Sigmoid colon (tissue), 7 donors: Measurements from ENCODE around the gene LRRC45. TPM values are rescaled to one million over a fixed set of nuclear protein-coding genes. Genes with fewer than 3 reads are reported as not detected.
"Not testable (repeated sequence)": the region's sequence is repeated elsewhere in the genome, so short reads cannot be mapped to it uniquely, and the experiment has no call there.

Source experiments
- DNase-seq: peaks from one replicate; pipeline ENCODE4 v3.0.0-alpha.2; 2019
- H3K27ac ChIP-seq, 4 donors: fragments of 200-600 bp; sonication (generic); one replicate each; pipeline ENCODE4 v1.5.1; 2016 to 2019; ENCODE audit warnings: mild to moderate bottlenecking in 1 of 4
- H3K27me3 ChIP-seq, 3 donors: fragments of 200-600 bp; sonication (generic); one replicate each; pipeline ENCODE4 v1.5.1; 2019; ENCODE audit warnings: mild to moderate bottlenecking in 1 of 3
- H3K36me3 ChIP-seq, 4 donors: fragments of 200-600 bp; sonication (generic); one replicate each; pipeline ENCODE4 v1.5.1; 2016 to 2019
- H3K4me1 ChIP-seq, 4 donors: fragments of 200-600 bp; sonication (generic); one replicate each; pipeline ENCODE4 v1.5.1; 2017 to 2019
- H3K4me3 ChIP-seq, 4 donors: fragments of 200-600 bp; sonication (generic); one replicate each; pipeline ENCODE4 v1.5.1; 2017 to 2019; ENCODE audit warnings: mild to moderate bottlenecking in 2 of 4, moderate library complexity in 1 of 4
- H3K9me3 ChIP-seq, 4 donors: fragments of 200-600 bp in 3 of 4; sonication (generic) in 3 of 4; one replicate each; pipeline versions ENCODE4 v1.5.1 to v1.6.1; 2013 to 2019
- CTCF ChIP-seq, 4 experiments: fragments of 450-650 bp in 3 of 4; fragments of 200-600 bp in 1 of 4; IDR thresholded peaks; one replicate each; pipeline ENCODE4 v1.5.1; 2016 to 2019; ENCODE audit warnings: antibody characterized with exemption in 4 of 4, mild to moderate bottlenecking in 3 of 4, moderate library complexity in 2 of 4
- EP300 ChIP-seq, 4 donors: sonication (generic); formaldehyde crosslinking; IDR thresholded peaks; one replicate each; pipeline ENCODE4 v1.6.1; 2017; ENCODE audit warnings: antibody characterized with exemption in 4 of 4
- POLR2A ChIP-seq, 2 donors: fragments of 450-650 bp; IDR thresholded peaks; one replicate each; pipeline ENCODE4 v1.6.1; 2016; ENCODE audit warnings: antibody characterized with exemption in 2 of 2, mild to moderate bottlenecking in 2 of 2, moderate library complexity in 2 of 2
- POLR2AphosphoS5 ChIP-seq, 4 donors: sonication (generic); formaldehyde crosslinking; IDR thresholded peaks; one replicate each; pipeline ENCODE4 v1.6.1; 2017; ENCODE audit warnings: antibody characterized with exemption in 4 of 4
- WGBS, 2 donors: extraction: QIAGEN DNeasy Blood & Tissue Kit; methylation state at CpG; one replicate each; pipeline ENCODE4 v1.1.7; 2013; 5-methylcytosine and 5-hydroxymethylcytosine counted together
- intact Hi-C: fragments of 100-400 bp; cut with DNase I; formaldehyde crosslinking; loops from one replicate; pipeline ENCODE4 v1.15.1; 2023
- polyA plus RNA-seq, 3 donors: library from polyadenylated mRNA; stranded (reverse); fragments of 200-250 nt; gene quantifications; one replicate each; pipeline ENCODE4 v1.2.3, GENCODE V29; 2013
- total RNA-seq, 4 donors: library from RNA; depleted of rRNA; stranded (reverse); fragments of >200 nt; gene quantifications; one replicate each; pipeline ENCODE4 v1.1.0, GENCODE V29; 2016
- donor health status: healthy with polysubstance abuse.
- donor health status: Bipolar disorder and iron deficiency.
- donor health status: healthy.

LRRC45 gene
- total and polyA plus RNA-seq, 7 donors = 5.3 to 28.6 (median 6.7) TPM

DNA sequence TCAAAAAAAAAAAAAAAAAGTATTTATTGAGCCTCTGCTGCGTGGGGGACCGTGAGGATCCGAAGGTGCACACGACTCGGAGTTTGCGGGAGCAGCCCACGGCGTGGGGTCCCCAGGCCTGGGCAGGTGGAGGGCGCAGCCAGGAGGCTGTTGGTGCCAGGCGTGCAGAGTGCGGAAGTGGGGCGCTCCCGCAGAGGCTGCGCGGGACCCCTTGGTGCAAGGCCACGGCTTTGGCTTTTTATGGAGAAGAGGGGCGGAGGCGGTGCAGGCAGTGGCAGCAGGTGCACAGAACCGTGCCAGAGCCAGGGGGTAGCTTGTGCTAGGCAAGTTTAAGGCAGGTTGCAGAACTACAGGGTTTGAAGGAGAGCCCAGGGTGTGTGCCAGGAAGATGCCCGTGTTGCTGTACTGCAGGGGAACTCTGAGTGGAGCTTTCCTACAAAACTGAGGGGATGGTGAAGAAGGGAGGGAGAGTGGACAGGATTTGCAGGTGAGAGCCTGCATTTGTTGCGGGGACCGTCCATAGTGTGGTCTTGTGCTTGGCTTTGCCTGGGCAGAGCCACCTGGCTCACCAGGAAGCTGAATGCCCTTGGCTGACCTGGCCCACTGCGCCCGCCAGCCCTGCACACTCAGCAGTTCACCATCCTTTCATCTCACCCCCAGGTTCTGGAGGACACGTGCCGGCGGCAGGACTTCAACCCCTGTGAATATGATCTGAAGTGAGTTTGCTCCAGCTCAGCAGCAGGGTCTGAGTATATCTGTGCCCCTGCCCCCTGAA is 44.4 kb upstream of the LRRC45 start:
- DNase-seq = no peak
- H3K4me3 ChIP-seq = peak overlapping the region in 3 of 4 donors; percentile 76 to 97 (median 97)
- TF ChIP-seq POLR2A (IDR thresholded peaks at IDR 0.05) = no peak
- no peak for TF ChIP-seq EP300 (IDR thresholded peaks at IDR 0.05)
- no peak for TF ChIP-seq POLR2AphosphoS5 (IDR thresholded peaks at IDR 0.05)
- no peak for TF ChIP-seq CTCF (IDR thresholded peaks at IDR 0.05)
- intact Hi-C loops = loop anchor here (5.0 kb wide), 1 partner anchor 44 kb away; the partner anchor contains the start of genes CENPX and LRRC45
- H3K36me3 ChIP-seq = peaks cover 0 to 33% (median 5%) of the 10 kb centered on the region in 4 donors
- no peaks in the 10 kb centered on the region for H3K27me3 ChIP-seq
- WGBS, 2 donors = 81 to 92% methylated on average over 27 of the region's 27 CpGs
- peaks cover 0 to 20% (median 18%) of the 10 kb centered on the region in 4 donors for H3K4me1 ChIP-seq
- H3K9me3 ChIP-seq = no peaks in the 10 kb centered on the region
- H3K27ac ChIP-seq = peak overlapping the region in 2 of 4 donors; percentile 92 to 94

- intact Hi-C loops = no loop called here
- DNase-seq = no peak
- H3K9me3 ChIP-seq = no peaks in the 10 kb centered on the region
- H3K36me3 ChIP-seq = peaks cover 2 to 47% (median 8%) of the 10 kb centered on the region in 4 donors
- H3K27ac ChIP-seq = no peak overlapping the region
- H3K4me3 ChIP-seq = no peak overlapping the region
- 92 to 93% methylated on average over 4 of the region's 4 CpGs for WGBS, 2 donors
- TF ChIP-seq POLR2A (IDR thresholded peaks at IDR 0.05) (no peak), POLR2AphosphoS5 (IDR thresholded peaks at IDR 0.05) (no peak), CTCF (IDR thresholded peaks at IDR 0.05) (no peak), EP300 (IDR thresholded peaks at IDR 0.05) (no peak)
- H3K27me3 ChIP-seq = no peaks in the 10 kb centered on the region
- peaks cover 0 to 20% (median 18%) of the 10 kb centered on the region in 4 donors for H3K4me1 ChIP-seq
These were observed 43.0 kb upstream of the LRRC45 start for GRCh38 chr17:81980122-81980521.

GRCh38 chr17:81980707-81981343 is 42.3 kb upstream of the LRRC45 start:
- Histone ChIP-seq H3K9me3 (no peaks in the 10 kb centered on the region), H3K4me3 (no peak overlapping the region), H3K27me3 (no peaks in the 10 kb centered on the region), H3K4me1 (peaks cover 0 to 20% (median 18%) of the 10 kb centered on the region in 4 donors), H3K36me3 (peaks cover 4 to 54% (median 14%) of the 10 kb centered on the region in 4 donors), H3K27ac (no peak overlapping the region)
- no peak for TF ChIP-seq CTCF (IDR thresholded peaks at IDR 0.05)
- no peak for TF ChIP-seq POLR2AphosphoS5 (IDR thresholded peaks at IDR 0.05)
- no peak for TF ChIP-seq POLR2A (IDR thresholded peaks at IDR 0.05)
- TF ChIP-seq EP300 (IDR thresholded peaks at IDR 0.05) = no peak
- 65 to 89% methylated on average over 9 of the region's 9 CpGs for WGBS, 2 donors
- DNase-seq = no peak
- intact Hi-C loops = no loop called here

GRCh38 chr17:81981511-81981910 is 41.6 kb upstream of the LRRC45 start:
- intact Hi-C loops, H3K9me3 ChIP-seq, H3K27ac ChIP-seq, DNase-seq, H3K4me3 ChIP-seq, H3K27me3 ChIP-seq: not testable (repeated sequence)
- Histone ChIP-seq H3K4me1 (peaks cover 0 to 18% (median 14%) of the 10 kb centered on the region in 4 donors), H3K36me3 (peaks cover 4 to 61% (median 14%) of the 10 kb centered on the region in 4 donors)
- 95 to 97% methylated on average over 12 of the region's 12 CpGs for WGBS, 2 donors

GRCh38 chr17:81983011-81983638 is 40.0 kb upstream of the LRRC45 start:
- Histone ChIP-seq H3K9me3 (no peaks in the 10 kb centered on the region), H3K36me3 (peaks cover 4 to 68% (median 14%) of the 10 kb centered on the region in 4 donors), H3K4me3 (no peak overlapping the region), H3K27me3 (no peaks in the 10 kb centered on the region), H3K27ac (no peak overlapping the region), H3K4me1 (peaks cover 0 to 9% (median 8%) of the 10 kb centered on the region in 4 donors)
- WGBS, 2 donors = 80 to 92% methylated on average over 35 of the region's 35 CpGs
- no peak for DNase-seq
- TF ChIP-seq EP300 (IDR thresholded peaks at IDR 0.05) = no peak
- TF ChIP-seq CTCF (IDR thresholded peaks at IDR 0.05) = no peak
- TF ChIP-seq POLR2A (IDR thresholded peaks at IDR 0.05) = no peak
- no peak for TF ChIP-seq POLR2AphosphoS5 (IDR thresholded peaks at IDR 0.05)
- intact Hi-C loops = no loop called here
